HepG2 (cell line): ENCODE results near the gene SSC5D. TPM values are rescaled to one million over a fixed set of nuclear protein-coding genes. Genes with fewer than 3 reads are reported as not detected.

Source experiments
- FIP1L1 ChIP-seq: fragments of 200-400 bp; formaldehyde crosslinking; IDR thresholded peaks from 2 replicates; pipeline ENCODE4 v1.6.1; 2018; ENCODE audit warnings: low read depth, mild to moderate bottlenecking, low read length, moderate library complexity, borderline replicate concordance; ENCODE audit not compliant: insufficient read depth
- JUND ChIP-seq: sonication (generic); formaldehyde crosslinking; IDR thresholded peaks from 2 replicates; pipeline ENCODE4 v1.8.0; 2022; ENCODE audit warnings: mild to moderate bottlenecking, missing genetic modification reagents
- KDM2A ChIP-seq: sonication (generic); formaldehyde crosslinking; IDR thresholded peaks from 2 replicates; pipeline ENCODE4 v1.4.0; 2020; ENCODE audit warnings: low read depth, missing genetic modification reagents, borderline replicate concordance
- LBX2 ChIP-seq: sonication (generic); formaldehyde crosslinking; IDR thresholded peaks from 2 replicates; pipeline ENCODE4 v1.5.0; 2020; ENCODE audit warnings: missing genetic modification reagents, mild to moderate bottlenecking, borderline replicate concordance
- MEF2D ChIP-seq: sonication (generic); formaldehyde crosslinking; IDR thresholded peaks from 2 replicates; pipeline ENCODE4 v1.5.1; 2020; ENCODE audit warnings: mild to moderate bottlenecking, missing genetic modification reagents
- MLLT10 ChIP-seq: sonication (generic); formaldehyde crosslinking; IDR thresholded peaks from 2 replicates; pipeline ENCODE4 v1.4.0; 2020; ENCODE audit warnings: missing genetic modification reagents
- MXI1 ChIP-seq: IDR thresholded peaks from 3 replicates; pipeline ENCODE4 v1.6.1; 2012; ENCODE audit warnings: low read depth, low read length, inconsistent platforms, borderline replicate concordance
- NR0B2 ChIP-seq: sonication (generic); formaldehyde crosslinking; IDR thresholded peaks from 2 replicates; pipeline ENCODE4 v1.4.0; 2020; ENCODE audit warnings: mild to moderate bottlenecking, missing genetic modification reagents
- POLR2G ChIP-seq: fragments of 200-400 bp; formaldehyde crosslinking; IDR thresholded peaks from 2 replicates; pipeline ENCODE4 v1.6.1; 2018; ENCODE audit warnings: mild to moderate bottlenecking, low read depth, low read length, moderate library complexity
- REPIN1 ChIP-seq: sonication (generic); formaldehyde crosslinking; IDR thresholded peaks from 2 replicates; pipeline ENCODE4 v1.8.0; 2022; ENCODE audit warnings: missing genetic modification reagents, low read depth, mild to moderate bottlenecking, borderline replicate concordance
- RXRA ChIP-seq: sonication (generic); formaldehyde crosslinking; IDR thresholded peaks from 2 replicates; pipeline ENCODE4 v1.5.1; 2020; ENCODE audit warnings: missing genetic modification reagents
- ZNF232 ChIP-seq: sonication (generic); formaldehyde crosslinking; IDR thresholded peaks from 2 replicates; pipeline ENCODE4 v1.4.0; 2020; ENCODE audit warnings: missing genetic modification reagents, borderline replicate concordance
- ZNF512B ChIP-seq: sonication (generic); formaldehyde crosslinking; IDR thresholded peaks from 2 replicates; pipeline ENCODE4 v1.5.1; 2020; ENCODE audit warnings: missing genetic modification reagents, mild to moderate bottlenecking, borderline replicate concordance
- ZNF670 ChIP-seq: sonication (generic); formaldehyde crosslinking; IDR thresholded peaks from 2 replicates; pipeline ENCODE4 v1.8.0; 2022; ENCODE audit warnings: mild to moderate bottlenecking, missing genetic modification reagents, borderline replicate concordance
- polyA plus RNA-seq, 8 experiments: library from polyadenylated mRNA; depleted of rRNA in 3 of 8; stranded (reverse) in 7 of 8; unstranded in 1 of 8; fragments of >200 nt; fragmentation: Illumina TruSeq in 4 of 8; extraction: Trizol in 4 of 8; gene quantifications; 2 replicates each; pipeline versions ENCODE4 v1.2.1 to v1.2.3, GENCODE V29; 2011 to 2016; ENCODE audit warnings: low read depth in 4 of 8, missing spikeins in 1 of 8, mixed read lengths in 1 of 8; ENCODE audit not compliant: insufficient read depth in 1 of 8
- total RNA-seq, 5 experiments: library from RNA; depleted of rRNA; stranded (reverse); fragments of >200 nt; fragmentation: Illumina TruSeq; extraction: Trizol; gene quantifications; 2 replicates each; pipeline ENCODE4 v1.2.3, GENCODE V29; 2016; ENCODE audit warnings: low read depth in 1 of 5
- TF ChIP-seq, protein P1 (sequence below): sonication (generic); formaldehyde crosslinking; IDR thresholded peaks from 2 replicates; pipeline ENCODE4 v1.5.0; 2020; ENCODE audit warnings: mild to moderate bottlenecking, missing genetic modification reagents
- TF ChIP-seq, protein P2 (sequence below): IDR thresholded peaks from 2 replicates; pipeline ENCODE4 v1.6.1; 2012; ENCODE audit warnings: inconsistent platforms

The SSC5D gene
- total and polyA plus RNA-seq, 2 of the 13 experiments (the other 11 are each of a cell fraction or from before 2014, with no cell fraction given): not detected

GRCh38 chr19:55461974-55462626, 26.1 kb upstream of the SSC5D start (continued):
- no peak for TF ChIP-seq ZNF670 (CRISPR knock-in tag)
- TF ChIP-seq JUND: no peak
- TF ChIP-seq ZNF512B: no peak
- no peak for TF ChIP-seq FIP1L1
- no peak for TF ChIP-seq MEF2D (CRISPR knock-in tag)
- TF ChIP-seq, protein P1, sequence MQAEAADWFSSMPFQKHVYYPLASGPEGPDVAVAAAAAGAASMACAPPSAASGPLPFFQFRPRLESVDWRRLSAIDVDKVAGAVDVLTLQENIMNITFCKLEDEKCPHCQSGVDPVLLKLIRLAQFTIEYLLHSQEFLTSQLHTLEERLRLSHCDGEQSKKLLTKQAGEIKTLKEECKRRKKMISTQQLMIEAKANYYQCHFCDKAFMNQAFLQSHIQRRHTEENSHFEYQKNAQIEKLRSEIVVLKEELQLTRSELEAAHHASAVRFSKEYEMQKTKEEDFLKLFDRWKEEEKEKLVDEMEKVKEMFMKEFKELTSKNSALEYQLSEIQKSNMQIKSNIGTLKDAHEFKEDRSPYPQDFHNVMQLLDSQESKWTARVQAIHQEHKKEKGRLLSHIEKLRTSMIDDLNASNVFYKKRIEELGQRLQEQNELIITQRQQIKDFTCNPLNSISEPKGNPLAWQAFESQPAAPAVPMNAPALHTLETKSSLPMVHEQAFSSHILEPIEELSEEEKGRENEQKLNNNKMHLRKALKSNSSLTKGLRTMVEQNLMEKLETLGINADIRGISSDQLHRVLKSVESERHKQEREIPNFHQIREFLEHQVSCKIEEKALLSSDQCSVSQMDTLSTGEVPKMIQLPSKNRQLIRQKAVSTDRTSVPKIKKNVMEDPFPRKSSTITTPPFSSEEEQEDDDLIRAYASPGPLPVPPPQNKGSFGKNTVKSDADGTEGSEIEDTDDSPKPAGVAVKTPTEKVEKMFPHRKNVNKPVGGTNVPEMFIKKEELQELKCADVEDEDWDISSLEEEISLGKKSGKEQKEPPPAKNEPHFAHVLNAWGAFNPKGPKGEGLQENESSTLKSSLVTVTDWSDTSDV: no peak
- no peak for TF ChIP-seq ZNF232 (CRISPR knock-in tag)
- TF ChIP-seq RXRA (CRISPR knock-in tag): no peak
- TF ChIP-seq, protein P2, sequence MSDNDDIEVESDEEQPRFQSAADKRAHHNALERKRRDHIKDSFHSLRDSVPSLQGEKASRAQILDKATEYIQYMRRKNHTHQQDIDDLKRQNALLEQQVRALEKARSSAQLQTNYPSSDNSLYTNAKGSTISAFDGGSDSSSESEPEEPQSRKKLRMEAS: peak; percentile 20; the same call in 1 of the 2 replicates
- TF ChIP-seq MXI1: no peak
- peak; percentile 85 for TF ChIP-seq POLR2G
- TF ChIP-seq LBX2 (CRISPR knock-in tag): no peak
- TF ChIP-seq MLLT10 (CRISPR knock-in tag): no peak
- TF ChIP-seq REPIN1: no peak
- TF ChIP-seq NR0B2 (CRISPR knock-in tag): peak; percentile 57; the same call in 1 of the 2 replicates
- peak; percentile 6; the same call in 1 of the 2 replicates for TF ChIP-seq KDM2A (CRISPR knock-in tag)
